Liver (tissue), 3 donors: ENCODE data around the gene LRRN4CL.

ENCODE experiments used
- CTCF ChIP-seq: fragments of 150-350 bp; IDR thresholded peaks from 2 replicates; pipeline ENCODE4 v1.5.1; 2017; ENCODE audit warnings: improper control_type of control experiment, low read depth, low read length; ENCODE audit not compliant: missing input control
- EGR1 ChIP-seq, 2 donors: IDR thresholded peaks; 2 replicates each; pipeline ENCODE4 v1.6.1; 2016 to 2018; ENCODE audit warnings: antibody characterized with exemption in 2 of 2, low read depth in 2 of 2
- TAF1 ChIP-seq: conservative IDR thresholded peaks from 2 replicates; pipeline ENCODE4 v1.6.1; 2016; ENCODE audit warnings: antibody characterized with exemption, mild to moderate bottlenecking
- TF ChIP-seq, protein P1 (sequence below): IDR thresholded peaks from 2 replicates; pipeline ENCODE4 v1.6.1; 2016; ENCODE audit warnings: antibody characterized with exemption
- donor health status: healthy.
- donor health status: healthy.

DNA sequence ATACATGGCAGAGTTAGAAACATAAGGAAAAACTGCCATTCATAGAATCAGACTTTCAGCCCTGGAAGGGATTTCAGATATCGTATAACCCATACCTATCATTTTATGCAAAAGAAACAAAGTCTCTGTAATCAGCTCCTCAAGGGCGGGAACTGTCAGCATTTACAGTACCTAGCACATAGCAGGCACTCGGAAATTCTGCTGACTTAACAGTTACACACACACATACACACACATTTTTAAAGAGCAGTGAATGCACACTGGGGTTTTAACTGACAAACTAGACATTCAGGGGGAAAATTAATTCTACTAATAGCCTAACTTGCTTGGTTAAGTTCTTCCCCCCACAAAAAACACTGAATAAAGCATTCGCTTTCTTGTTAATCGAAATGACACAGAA, 26.9 kb upstream of the LRRN4CL start:
- TF ChIP-seq CTCF (no peak), EGR1 (IDR thresholded peaks at IDR 0.05; ENCODE audit: low read depth in 2 of 2) (no peak), TAF1 (no peak)
- TF ChIP-seq, protein P1, sequence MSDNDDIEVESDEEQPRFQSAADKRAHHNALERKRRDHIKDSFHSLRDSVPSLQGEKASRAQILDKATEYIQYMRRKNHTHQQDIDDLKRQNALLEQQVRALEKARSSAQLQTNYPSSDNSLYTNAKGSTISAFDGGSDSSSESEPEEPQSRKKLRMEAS, result no peak
